IMR-90 (cell line): ENCODE data around the gene CLRN3. TPM values are rescaled to one million over a fixed set of nuclear protein-coding genes. Genes with fewer than 3 reads are reported as not detected.

Source experiments
- ATAC-seq: fragments of 200-7000 bp; cut with Tn5 transposase; 2 replicates; pipeline ENCODE4 v1.9.1; 2020; ENCODE audit warnings: low read depth, mild to moderate bottlenecking, moderate library complexity
- BruUV-seq: library from RNA; stranded (reverse); fragments of 400-500 nt; replicated peaks from 2 replicates; lab custom pipeline; 2021; lab: Mats Ljungman, UMichigan
- CTCF ChIA-PET: fragments of 300-600 bp; formaldehyde crosslinking; extraction: SDS; loops from one replicate; lab custom pipeline; 2021; ENCODE audit warnings: antibody characterized with exemption; lab: Yijun Ruan, JAX
- POLR2A ChIA-PET: fragments of 300-600 bp; sonication (Branson Sonifier 250); formaldehyde crosslinking; loops from one replicate; lab custom pipeline; 2022; ENCODE audit warnings: antibody characterized with exemption; ENCODE audit not compliant: unreplicated experiment; lab: Charles Lee
- DNase-seq: peaks from one replicate; pipeline ENCODE4 v3.0.0; 2013
- H2AFZ ChIP-seq: replicated peaks from 2 replicates; pipeline ENCODE3; 2013; ENCODE audit warnings: low read length, mild to moderate bottlenecking; ENCODE audit not compliant: poor library complexity
- H2AK5ac ChIP-seq: 2 replicates; pipeline ENCODE4 v1.6.1; 2013; ENCODE audit warnings: low read depth, low read length, inconsistent platforms
- H2AK9ac ChIP-seq: replicated peaks from 2 replicates; pipeline ENCODE3; 2013; ENCODE audit warnings: mild to moderate bottlenecking, low read depth, low read length, moderate library complexity; ENCODE audit not compliant: poor library complexity
- H2BK120ac ChIP-seq: 2 replicates; pipeline ENCODE4 v1.6.1; 2013; ENCODE audit warnings: low read depth, low read length, inconsistent platforms
- H2BK15ac ChIP-seq: 3 replicates; pipeline ENCODE4 v1.6.1; 2013; ENCODE audit warnings: low read depth, low read length, inconsistent platforms
- H2BK20ac ChIP-seq: 2 replicates; pipeline ENCODE4 v1.6.1; 2013; ENCODE audit warnings: low read depth, mild to moderate bottlenecking, inconsistent platforms, low read length, moderate library complexity
- H2BK5ac ChIP-seq: 2 replicates; pipeline ENCODE4 v1.6.1; 2013; ENCODE audit warnings: mild to moderate bottlenecking, low read depth, low read length, inconsistent platforms; ENCODE audit not compliant: poor library complexity, severe bottlenecking
- H3K14ac ChIP-seq: replicated peaks from 2 replicates; pipeline ENCODE4 v1.6.1; 2013; ENCODE audit warnings: low read depth, low read length, inconsistent platforms
- H3K18ac ChIP-seq: 2 replicates; pipeline ENCODE4 v1.6.1; 2013; ENCODE audit warnings: low read depth, low read length, control low read depth
- H3K23ac ChIP-seq: 2 replicates; pipeline ENCODE4 v1.6.1; 2013; ENCODE audit warnings: low read depth, low read length, inconsistent platforms
- H3K27ac ChIP-seq: 2 replicates; pipeline ENCODE4 v1.5.1; 2013; ENCODE audit warnings: mild to moderate bottlenecking, control low read depth, low read length; ENCODE audit not compliant: insufficient read depth
- H3K27me3 ChIP-seq: 2 replicates; pipeline ENCODE4 v1.6.1; 2013; ENCODE audit warnings: low read length; ENCODE audit not compliant: control insufficient read depth, insufficient read depth
- H3K36me3 ChIP-seq: 2 replicates; pipeline ENCODE4 v1.6.1; 2013; ENCODE audit warnings: low read length, mixed read lengths; ENCODE audit not compliant: control insufficient read depth, insufficient read depth
- H3K4ac ChIP-seq: 2 replicates; pipeline ENCODE4 v1.6.1; 2013; ENCODE audit warnings: low read depth, low read length, inconsistent platforms
- H3K4me1 ChIP-seq: 2 replicates; pipeline ENCODE4 v1.6.1; 2013; ENCODE audit warnings: low read length, mixed read lengths; ENCODE audit not compliant: control insufficient read depth, insufficient read depth
- H3K4me2 ChIP-seq: 2 replicates; pipeline ENCODE4 v1.6.1; 2013; ENCODE audit warnings: low read depth, mild to moderate bottlenecking, control low read depth, low read length, moderate library complexity
- H3K4me3 ChIP-seq: 2 replicates; pipeline ENCODE4 v1.5.1; 2013; ENCODE audit warnings: low read depth, mild to moderate bottlenecking, control low read depth, low read length, moderate library complexity; ENCODE audit not compliant: insufficient read depth
- H3K56ac ChIP-seq: 2 replicates; pipeline ENCODE4 v1.6.1; 2013; ENCODE audit warnings: low read length, inconsistent platforms; ENCODE audit not compliant: insufficient read depth; ENCODE audit errors: extremely low read depth
- H3K79me1 ChIP-seq, 2 experiments: 2 replicates each; pipeline ENCODE4 v1.6.1; 2013; ENCODE audit warnings: low read length in 2 of 2, inconsistent platforms in 1 of 2, low read depth in 1 of 2
- H3K9ac ChIP-seq: 2 replicates; pipeline ENCODE4 v1.6.1; 2013; ENCODE audit warnings: low read depth, low read length, control low read depth
- H3K9me1 ChIP-seq: 2 replicates; pipeline ENCODE4 v1.6.1; 2013; ENCODE audit warnings: low read length, inconsistent platforms; ENCODE audit not compliant: insufficient read depth
- H3K9me3 ChIP-seq: 2 replicates; pipeline ENCODE4 v1.6.1; 2013; ENCODE audit warnings: low read length; ENCODE audit not compliant: control insufficient read depth, insufficient read depth
- H4K20me1 ChIP-seq: 2 replicates; pipeline ENCODE4 v1.6.1; 2013; ENCODE audit warnings: low read length, inconsistent platforms; ENCODE audit not compliant: insufficient read depth
- H4K5ac ChIP-seq: 2 replicates; pipeline ENCODE4 v1.6.1; 2013; ENCODE audit warnings: mild to moderate bottlenecking, low read depth, low read length, control low read depth
- H4K8ac ChIP-seq, 2 experiments: 2 replicates each; pipeline ENCODE4 v1.6.1; 2013; ENCODE audit warnings: low read depth in 2 of 2, low read length in 2 of 2, control low read depth in 1 of 2, inconsistent platforms in 1 of 2
- H4K91ac ChIP-seq: 2 replicates; pipeline ENCODE4 v1.6.1; 2013; ENCODE audit warnings: low read depth, low read length, inconsistent platforms; ENCODE audit not compliant: insufficient read depth
- CEBPB ChIP-seq: IDR thresholded peaks from 2 replicates; pipeline ENCODE4 v1.6.1; 2012; ENCODE audit warnings: low read depth, low read length, improper control_type of control experiment
- CHD1 ChIP-seq: IDR thresholded peaks from 2 replicates; pipeline ENCODE4 v1.6.1; 2012; ENCODE audit warnings: low read depth, low read length, improper control_type of control experiment
- MAZ ChIP-seq: IDR thresholded peaks from 2 replicates; pipeline ENCODE4 v1.6.1; 2012; ENCODE audit warnings: low read depth, mild to moderate bottlenecking, low read length, improper control_type of control experiment, moderate library complexity, borderline replicate concordance
- MXI1 ChIP-seq: IDR thresholded peaks from 2 replicates; pipeline ENCODE4 v1.6.1; 2012; ENCODE audit warnings: low read depth, mild to moderate bottlenecking, low read length, moderate library complexity, borderline replicate concordance
- RFX5 ChIP-seq: IDR thresholded peaks from 2 replicates; pipeline ENCODE4 v1.8.0; 2012; ENCODE audit warnings: low read depth, mild to moderate bottlenecking, low read length, moderate library complexity
- SMC3 ChIP-seq: fragments of 150-350 bp; IDR thresholded peaks from 2 replicates; pipeline ENCODE4 v1.6.1; 2016; ENCODE audit warnings: low read depth, mild to moderate bottlenecking, antibody characterized with exemption, low read length, moderate library complexity
- USF2 ChIP-seq: fragments of 150-350 bp; IDR thresholded peaks from 2 replicates; pipeline ENCODE4 v1.6.1; 2017; ENCODE audit warnings: mild to moderate bottlenecking, antibody characterized with exemption, low read length, low read depth
- WGBS, 2 experiments: methylation state at CpG; one replicate each; pipeline versions ENCODE4 v1.1.5 to v1.1.7; 2013; ENCODE audit warnings: missing lambda C conversion rate in 2 of 2; ENCODE audit not compliant: insufficient read length in 1 of 2; ENCODE audit errors: extremely low coverage in 2 of 2; 5-methylcytosine and 5-hydroxymethylcytosine counted together
- dilution Hi-C: fragments of 300-500 bp; cut with HindIII; formaldehyde crosslinking; loops from one replicate; pipeline ENCODE4 v1.14.3; 2018; ENCODE audit warnings: low sequenced_read_pairs; ENCODE audit not compliant: unreplicated experiment
- in situ Hi-C: fragments of 300-500 bp; cut with MboI; formaldehyde crosslinking; loops from 3 replicates; pipeline ENCODE4 v1.14.3; 2019; ENCODE audit warnings: low sequenced_read_pairs, inconsistent platforms, mixed read lengths
- intact Hi-C: fragments of 100-400 bp; cut with micrococcal nuclease; formaldehyde crosslinking; loops from 2 replicates; pipeline ENCODE4 v1.10.0; 2022
- polyA plus RNA-seq, 3 experiments: library from polyadenylated mRNA; depleted of rRNA; stranded (reverse); fragments of >200 nt; gene quantifications; 2 replicates each; pipeline ENCODE4 v1.2.3, GENCODE V29; 2012; ENCODE audit warnings: low replicate concordance in 1 of 3
- total RNA-seq: library from RNA; depleted of rRNA; stranded (reverse); fragments of >200 nt; gene quantifications from 2 replicates; pipeline ENCODE4 v1.2.3, GENCODE V29; 2012
- TF ChIP-seq, protein P1 (sequence below): fragments of 150-350 bp; IDR thresholded peaks from 2 replicates; pipeline ENCODE4 v1.6.1; 2016; ENCODE audit warnings: low read depth, mild to moderate bottlenecking, low read length, moderate library complexity, borderline replicate concordance

The CLRN3 gene
- total and polyA plus RNA-seq, 2 of the 4 experiments (the other 2 are of a cell fraction) = not detected

DNA sequence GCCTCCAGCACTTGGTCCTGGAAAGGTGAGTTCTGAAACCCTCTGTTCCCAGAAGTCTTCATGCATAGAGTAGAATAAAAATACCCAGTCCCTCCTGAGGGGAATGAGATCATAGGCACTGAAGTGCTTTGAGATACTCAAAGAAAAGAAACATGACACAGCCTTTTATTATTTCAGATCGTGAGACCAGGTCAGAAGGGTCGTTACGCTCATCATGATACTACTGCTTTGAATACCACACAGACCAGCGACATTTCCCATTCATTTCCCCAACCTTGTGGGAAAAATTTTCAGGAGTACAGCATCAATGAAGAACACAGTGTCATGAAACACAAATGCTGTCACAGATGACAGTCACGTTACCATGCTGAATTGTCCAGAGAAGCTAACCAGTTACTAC, 15.0 kb downstream of the CLRN3 start:
- H2AFZ ChIP-seq = no peak overlapping the region
- H4K91ac ChIP-seq = no peak overlapping the region
- 53% methylated on average over 4 of the region's 5 CpGs; no CpG with 5 or more reads in 1 of the 2 experiments for WGBS, 2 experiments
- H3K4me1 ChIP-seq = no peaks in the 10 kb centered on the region
- H3K36me3 ChIP-seq = no peaks in the 10 kb centered on the region
- in situ Hi-C loops (no loop called here), dilution Hi-C loops (no loop called here), intact Hi-C loops (no loop called here)
- no peak overlapping the region for H3K14ac ChIP-seq
- no peak overlapping the region for H3K4ac ChIP-seq
- no peak overlapping the region for H4K8ac ChIP-seq
- no peak overlapping the region for H3K4me2 ChIP-seq
- H3K23ac ChIP-seq = no peak overlapping the region
- no peak overlapping the region for H2BK120ac ChIP-seq
- H3K18ac ChIP-seq = no peak overlapping the region
- H3K79me1 ChIP-seq = no peaks in the 10 kb centered on the region
- H2AK9ac ChIP-seq = no peak overlapping the region
- no peak overlapping the region for H3K27ac ChIP-seq
- no peak overlapping the region for H2AK5ac ChIP-seq
- DNase-seq (no peak), ATAC-seq (no peak)
- no peak overlapping the region for H2BK15ac ChIP-seq
- H3K27me3 ChIP-seq = no peaks in the 10 kb centered on the region; the same call in 1 of the 2 replicates
- H3K4me3 ChIP-seq = no peak overlapping the region
- H2BK20ac ChIP-seq = no peak overlapping the region
- H4K5ac ChIP-seq = no peak overlapping the region
- no peak overlapping the region for H3K9ac ChIP-seq
- H3K56ac ChIP-seq = no peak overlapping the region
- CTCF ChIA-PET = no interaction called here
- H2BK5ac ChIP-seq = no peak overlapping the region
- POLR2A ChIA-PET = no interaction called here
- TF ChIP-seq RFX5 (no peak), USF2 (no peak), MAZ (no peak), CHD1 (no peak), MXI1 (no peak), SMC3 (no peak), CEBPB (no peak)
- TF ChIP-seq, protein P1, sequence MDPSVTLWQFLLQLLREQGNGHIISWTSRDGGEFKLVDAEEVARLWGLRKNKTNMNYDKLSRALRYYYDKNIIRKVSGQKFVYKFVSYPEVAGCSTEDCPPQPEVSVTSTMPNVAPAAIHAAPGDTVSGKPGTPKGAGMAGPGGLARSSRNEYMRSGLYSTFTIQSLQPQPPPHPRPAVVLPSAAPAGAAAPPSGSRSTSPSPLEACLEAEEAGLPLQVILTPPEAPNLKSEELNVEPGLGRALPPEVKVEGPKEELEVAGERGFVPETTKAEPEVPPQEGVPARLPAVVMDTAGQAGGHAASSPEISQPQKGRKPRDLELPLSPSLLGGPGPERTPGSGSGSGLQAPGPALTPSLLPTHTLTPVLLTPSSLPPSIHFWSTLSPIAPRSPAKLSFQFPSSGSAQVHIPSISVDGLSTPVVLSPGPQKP = no peak
- no peaks in the 10 kb centered on the region for H4K20me1 ChIP-seq
- no peaks in the 10 kb centered on the region for H3K9me1 ChIP-seq
- H3K9me3 ChIP-seq = no peaks in the 10 kb centered on the region
- no TSS peak for BruUV-seq
